HEK293T (cell line): ENCODE measurements around the gene TPI1.

Source experiments
- ELF4 ChIP-seq: fragments of 450-650 bp; IDR thresholded peaks from 2 replicates; pipeline ENCODE4 v1.6.1; 2017; ENCODE audit warnings: antibody characterized with exemption
- FOXA1 ChIP-seq: fragments of 450-650 bp; IDR thresholded peaks from 2 replicates; pipeline ENCODE4 v1.6.1; 2016; ENCODE audit warnings: mild to moderate bottlenecking
- FOXK2 ChIP-seq: fragments of 450-650 bp; IDR thresholded peaks from 2 replicates; pipeline ENCODE4 v1.6.1; 2016; ENCODE audit warnings: mild to moderate bottlenecking

GRCh38 chr12:6842075-6842474 is 25.3 kb upstream of the TPI1 start:
- no peak for TF ChIP-seq FOXK2
- no peak for TF ChIP-seq ELF4
- TF ChIP-seq FOXA1: no peak
